Neural progenitor cell (in vitro differentiated cells): ENCODE measurements around the gene LTBP1.

Experiments
- EZH2 ChIP-seq: fragments of 200-600 bp; sonication (generic); IDR thresholded peaks from 2 replicates; pipeline ENCODE4 v1.6.1; 2017; ENCODE audit warnings: antibody characterized with exemption, mild to moderate bottlenecking, moderate library complexity
- TF ChIP-seq, protein P1 (sequence below): fragments of 200-600 bp; sonication (generic); IDR thresholded peaks from 2 replicates; pipeline ENCODE4 v1.5.1; 2017; ENCODE audit warnings: antibody characterized with exemption, mild to moderate bottlenecking

DNA sequence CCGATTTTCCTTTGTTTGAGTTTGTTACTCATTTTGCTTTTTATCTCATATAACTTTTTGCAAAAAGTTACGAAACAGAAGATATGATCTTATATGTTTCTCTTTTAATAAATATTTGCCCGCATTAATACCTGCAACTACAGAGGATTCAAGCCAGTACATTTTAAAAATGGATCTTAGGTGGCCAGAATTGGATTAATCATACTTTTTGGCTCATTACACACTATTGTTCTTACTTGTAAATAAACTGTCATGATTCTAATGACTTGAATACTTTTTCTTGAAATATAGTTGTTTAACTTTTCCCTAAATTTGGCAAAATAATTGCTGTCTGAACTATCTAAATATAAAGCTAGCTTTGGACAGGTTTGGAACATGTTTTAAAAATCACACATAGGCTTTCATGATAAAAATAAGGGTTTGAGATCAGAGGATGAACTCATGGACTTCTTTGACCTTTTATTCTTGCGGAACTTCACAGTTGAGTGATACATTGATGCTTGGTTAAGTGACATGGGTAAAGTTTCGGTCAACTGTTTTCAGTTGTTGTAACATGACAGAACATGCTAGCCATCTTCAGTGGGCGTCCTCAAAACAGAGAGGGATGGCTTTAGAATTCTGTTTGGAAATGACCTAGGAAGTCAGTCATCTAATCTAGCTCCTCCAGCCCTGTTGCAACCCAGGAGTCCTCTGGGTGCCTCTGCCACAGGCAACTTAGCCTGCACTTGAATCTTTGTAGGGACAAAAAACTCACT lies 44.5 kb downstream of the LTBP1 start:
- TF ChIP-seq, protein P1, sequence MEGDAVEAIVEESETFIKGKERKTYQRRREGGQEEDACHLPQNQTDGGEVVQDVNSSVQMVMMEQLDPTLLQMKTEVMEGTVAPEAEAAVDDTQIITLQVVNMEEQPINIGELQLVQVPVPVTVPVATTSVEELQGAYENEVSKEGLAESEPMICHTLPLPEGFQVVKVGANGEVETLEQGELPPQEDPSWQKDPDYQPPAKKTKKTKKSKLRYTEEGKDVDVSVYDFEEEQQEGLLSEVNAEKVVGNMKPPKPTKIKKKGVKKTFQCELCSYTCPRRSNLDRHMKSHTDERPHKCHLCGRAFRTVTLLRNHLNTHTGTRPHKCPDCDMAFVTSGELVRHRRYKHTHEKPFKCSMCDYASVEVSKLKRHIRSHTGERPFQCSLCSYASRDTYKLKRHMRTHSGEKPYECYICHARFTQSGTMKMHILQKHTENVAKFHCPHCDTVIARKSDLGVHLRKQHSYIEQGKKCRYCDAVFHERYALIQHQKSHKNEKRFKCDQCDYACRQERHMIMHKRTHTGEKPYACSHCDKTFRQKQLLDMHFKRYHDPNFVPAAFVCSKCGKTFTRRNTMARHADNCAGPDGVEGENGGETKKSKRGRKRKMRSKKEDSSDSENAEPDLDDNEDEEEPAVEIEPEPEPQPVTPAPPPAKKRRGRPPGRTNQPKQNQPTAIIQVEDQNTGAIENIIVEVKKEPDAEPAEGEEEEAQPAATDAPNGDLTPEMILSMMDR, result no peak
- TF ChIP-seq EZH2, result no peak
